ENCODE measurements around the gene ALPK3. TPM values are rescaled to one million over a fixed set of nuclear protein-coding genes. Genes with fewer than 3 reads are reported as not detected.

The ALPK3 gene
- total RNA-seq, 2 donors from 2014 or later: 51.0 to 99.0 TPM

- H3K27ac ChIP-seq: peak overlapping the region; percentile 89 to 93
- H3K9me3 ChIP-seq: no peaks in the 10 kb centered on the region
- H3K27me3 ChIP-seq: no peaks in the 10 kb centered on the region
- H3K4me3 ChIP-seq: no peak overlapping the region
- peaks cover 22% of the 10 kb centered on the region for H3K36me3 ChIP-seq
- TF ChIP-seq CTCF (IDR thresholded peaks at IDR 0.05): no peak
- peak; percentile 42 for DNase-seq (ENCODE audit: low spot score)
- peaks cover 0 to 90% of the 10 kb centered on the region in 2 donors for H3K4me1 ChIP-seq
These were observed 12.9 kb downstream of the ALPK3 start for GRCh38 chr15:84830036-84830435.

- peaks cover 0 to 87% of the 10 kb centered on the region in 2 donors for H3K4me1 ChIP-seq
These were observed 13.9 kb downstream of the ALPK3 start for GRCh38 chr15:84831028-84831427.

DNA sequence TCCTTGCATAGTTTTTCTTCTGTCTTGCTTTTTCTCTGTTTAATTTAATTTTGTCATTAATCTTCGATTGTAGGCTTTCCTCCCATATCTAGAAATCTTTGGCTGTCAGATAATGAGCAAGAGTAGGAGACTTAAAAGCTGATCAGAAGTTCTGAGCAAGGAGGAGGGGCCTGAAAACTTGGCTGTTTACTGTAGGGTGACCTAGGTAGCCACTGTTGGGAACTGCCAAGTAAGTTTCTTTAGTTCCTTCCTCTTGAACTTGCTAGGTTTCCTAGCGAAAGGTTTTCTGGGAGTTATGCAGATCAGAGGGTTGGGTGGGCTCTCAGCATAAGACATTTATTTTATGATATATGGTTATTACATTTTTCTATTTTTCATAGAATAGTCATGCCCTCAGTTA lies 14.5 kb downstream of the ALPK3 start:
- Histone ChIP-seq H3K27me3 (no peaks in the 10 kb centered on the region), H3K27ac (peak overlapping the region; percentile 89 to 93), H3K9me3 (no peaks in the 10 kb centered on the region), H3K36me3 (peaks cover 22% of the 10 kb centered on the region), H3K4me3 (no peak overlapping the region), H3K4me1 (peaks cover 0 to 87% of the 10 kb centered on the region in 2 donors)
- TF ChIP-seq CTCF (IDR thresholded peaks at IDR 0.05): no peak
- DNase-seq (ENCODE audit: low spot score): no peak

More at GRCh38 chr15:84831028-84831427, 13.9 kb downstream of the ALPK3 start:
- peaks cover 22% of the 10 kb centered on the region for H3K36me3 ChIP-seq
- no peak for TF ChIP-seq CTCF (IDR thresholded peaks at IDR 0.05)
- H3K4me3 ChIP-seq: no peak overlapping the region
- H3K27ac ChIP-seq: peak overlapping the region; percentile 89 to 93
- no peaks in the 10 kb centered on the region for H3K9me3 ChIP-seq
- H3K27me3 ChIP-seq: no peaks in the 10 kb centered on the region
- no peak for DNase-seq (ENCODE audit: low spot score)

DNA sequence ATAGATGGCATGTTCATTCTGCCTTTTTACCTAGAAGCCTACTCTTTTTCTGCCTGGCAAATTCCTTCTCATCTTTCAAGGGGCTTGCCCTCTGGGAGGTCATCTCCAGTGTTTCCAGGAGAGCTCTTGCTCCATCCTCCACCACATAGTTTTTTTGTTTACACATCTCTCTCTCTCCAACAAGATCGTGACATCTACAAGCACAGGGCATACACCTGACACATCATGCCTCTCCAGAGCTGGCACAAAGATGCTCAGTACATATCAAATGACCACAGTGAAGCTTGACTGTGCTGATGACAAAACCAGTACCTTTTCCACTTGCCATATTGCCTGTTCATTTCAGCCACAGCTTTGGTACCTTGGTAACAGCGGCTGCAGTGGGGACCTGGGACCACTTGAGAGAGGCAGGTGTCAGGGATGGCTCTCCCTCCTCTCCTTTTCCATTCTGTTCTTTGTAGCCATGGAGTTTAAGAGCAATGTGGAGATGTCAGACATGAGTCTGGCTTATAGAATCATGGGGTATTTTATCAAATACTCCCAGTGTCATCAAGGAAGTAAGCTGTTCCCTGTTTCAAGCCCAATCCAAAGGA lies 15.4 kb downstream of the ALPK3 start:
- no peak for DNase-seq (ENCODE audit: low spot score)
- Histone ChIP-seq H3K36me3 (peaks cover 19% of the 10 kb centered on the region), H3K27ac (peak overlapping the region; percentile 89 to 93), H3K9me3 (no peaks in the 10 kb centered on the region), H3K4me1 (peaks cover 0 to 85% of the 10 kb centered on the region in 2 donors), H3K27me3 (no peaks in the 10 kb centered on the region), H3K4me3 (no peak overlapping the region)
- TF ChIP-seq CTCF (IDR thresholded peaks at IDR 0.05): no peak

GRCh38 chr15:84833447-84834228 lies 16.5 kb downstream of the ALPK3 start:
- no peak for DNase-seq (ENCODE audit: low spot score)
- no peak for TF ChIP-seq CTCF (IDR thresholded peaks at IDR 0.05)
- peaks cover 0 to 83% of the 10 kb centered on the region in 2 donors for H3K4me1 ChIP-seq
- H3K4me3 ChIP-seq: no peak overlapping the region
- H3K27me3 ChIP-seq: no peaks in the 10 kb centered on the region
- H3K36me3 ChIP-seq: peaks cover 12% of the 10 kb centered on the region
- peak overlapping the region; percentile 89 to 93 for H3K27ac ChIP-seq
- no peaks in the 10 kb centered on the region for H3K9me3 ChIP-seq

Measured in right atrium auricular region (tissue), 2 donors.